Neural progenitor cell (in vitro differentiated cells): ENCODE measurements around the gene TGM2. TPM values are rescaled to one million over a fixed set of nuclear protein-coding genes. Genes with fewer than 3 reads are reported as not detected.

ENCODE experiments used
- DNase-seq: peaks from one replicate; pipeline ENCODE4 v3.0.0-alpha.2; 2016; ENCODE audit warnings: low spot score
- H2AFZ ChIP-seq: fragments of 200-600 bp; sonication (generic); replicated peaks from 2 replicates; pipeline ENCODE4 v1.6.1; 2016; ENCODE audit warnings: antibody characterized with exemption
- H3F3A ChIP-seq: fragments of 200-600 bp; sonication (generic); 2 replicates; pipeline ENCODE4 v1.6.1; 2016; ENCODE audit warnings: antibody characterized with exemption, low read depth
- H3K27ac ChIP-seq: fragments of 200-600 bp; sonication (generic); 2 replicates; pipeline ENCODE4 v1.5.1; 2016; ENCODE audit warnings: mild to moderate bottlenecking
- H3K27me3 ChIP-seq: fragments of 200-600 bp; sonication (generic); 2 replicates; pipeline ENCODE4 v1.6.1; 2016; ENCODE audit warnings: mild to moderate bottlenecking, moderate library complexity
- H3K36me3 ChIP-seq: fragments of 200-600 bp; sonication (generic); 2 replicates; pipeline ENCODE4 v1.5.1; 2016
- H3K4me1 ChIP-seq: fragments of 200-600 bp; sonication (generic); 2 replicates; pipeline ENCODE4 v1.6.1; 2016; ENCODE audit warnings: mixed run types
- H3K4me2 ChIP-seq: fragments of 200-600 bp; sonication (generic); 2 replicates; pipeline ENCODE4 v1.6.1; 2016
- H3K4me3 ChIP-seq: fragments of 200-600 bp; sonication (generic); 2 replicates; pipeline ENCODE4 v1.5.1; 2016
- H3K79me2 ChIP-seq: fragments of 200-600 bp; sonication (generic); 2 replicates; pipeline ENCODE4 v1.6.1; 2016; ENCODE audit warnings: low read depth
- H3K9ac ChIP-seq: fragments of 200-600 bp; sonication (generic); 2 replicates; pipeline ENCODE4 v1.6.1; 2016
- H3K9me3 ChIP-seq: fragments of 200-600 bp; sonication (generic); 2 replicates; pipeline ENCODE4 v1.5.1; 2016; ENCODE audit warnings: low read depth
- H4K20me1 ChIP-seq: fragments of 200-600 bp; sonication (generic); 2 replicates; pipeline ENCODE4 v1.6.1; 2016; ENCODE audit warnings: low read depth
- H3K27ac Mint-ChIP-seq: 3 replicates; pipeline ENCODE4 v1.8.0; 2021; ENCODE audit warnings: mixed read lengths
- H3K27me3 Mint-ChIP-seq: 2 replicates; pipeline ENCODE4 v1.8.0; 2022; ENCODE audit warnings: low read depth, mild to moderate bottlenecking, inconsistent platforms, moderate library complexity, mixed read lengths; ENCODE audit not compliant: insufficient read depth
- H3K36me3 Mint-ChIP-seq: 3 replicates; pipeline ENCODE4 v1.8.0; 2021; ENCODE audit warnings: mixed read lengths
- H3K4me1 Mint-ChIP-seq: 3 replicates; pipeline ENCODE4 v1.8.0; 2021; ENCODE audit warnings: mixed read lengths
- H3K4me3 Mint-ChIP-seq: 3 replicates; pipeline ENCODE4 v1.8.0; 2021; ENCODE audit warnings: mild to moderate bottlenecking, moderate library complexity, mixed read lengths
- H3K9me3 Mint-ChIP-seq: 3 replicates; pipeline ENCODE4 v1.8.0; 2020; ENCODE audit warnings: mixed read lengths
- EZH2 ChIP-seq: fragments of 200-600 bp; sonication (generic); IDR thresholded peaks from 2 replicates; pipeline ENCODE4 v1.6.1; 2017; ENCODE audit warnings: antibody characterized with exemption, mild to moderate bottlenecking, moderate library complexity
- EZH2phosphoT487 ChIP-seq: fragments of 200-600 bp; sonication (generic); IDR thresholded peaks from 2 replicates; pipeline ENCODE4 v1.6.1; 2017; ENCODE audit warnings: antibody characterized with exemption
- total RNA-seq: library from RNA; depleted of rRNA; stranded (reverse); fragments of >200 nt; gene quantifications from 2 replicates; pipeline ENCODE4 v1.2.3, GENCODE V29; 2015; ENCODE audit warnings: low replicate concordance
- TF ChIP-seq, protein P1 (sequence below): fragments of 200-600 bp; sonication (generic); IDR thresholded peaks from 2 replicates; pipeline ENCODE4 v1.5.1; 2017; ENCODE audit warnings: antibody characterized with exemption, mild to moderate bottlenecking

TGM2 gene
- total RNA-seq, 1 donor from 2014 or later, result 0.22 TPM

DNA sequence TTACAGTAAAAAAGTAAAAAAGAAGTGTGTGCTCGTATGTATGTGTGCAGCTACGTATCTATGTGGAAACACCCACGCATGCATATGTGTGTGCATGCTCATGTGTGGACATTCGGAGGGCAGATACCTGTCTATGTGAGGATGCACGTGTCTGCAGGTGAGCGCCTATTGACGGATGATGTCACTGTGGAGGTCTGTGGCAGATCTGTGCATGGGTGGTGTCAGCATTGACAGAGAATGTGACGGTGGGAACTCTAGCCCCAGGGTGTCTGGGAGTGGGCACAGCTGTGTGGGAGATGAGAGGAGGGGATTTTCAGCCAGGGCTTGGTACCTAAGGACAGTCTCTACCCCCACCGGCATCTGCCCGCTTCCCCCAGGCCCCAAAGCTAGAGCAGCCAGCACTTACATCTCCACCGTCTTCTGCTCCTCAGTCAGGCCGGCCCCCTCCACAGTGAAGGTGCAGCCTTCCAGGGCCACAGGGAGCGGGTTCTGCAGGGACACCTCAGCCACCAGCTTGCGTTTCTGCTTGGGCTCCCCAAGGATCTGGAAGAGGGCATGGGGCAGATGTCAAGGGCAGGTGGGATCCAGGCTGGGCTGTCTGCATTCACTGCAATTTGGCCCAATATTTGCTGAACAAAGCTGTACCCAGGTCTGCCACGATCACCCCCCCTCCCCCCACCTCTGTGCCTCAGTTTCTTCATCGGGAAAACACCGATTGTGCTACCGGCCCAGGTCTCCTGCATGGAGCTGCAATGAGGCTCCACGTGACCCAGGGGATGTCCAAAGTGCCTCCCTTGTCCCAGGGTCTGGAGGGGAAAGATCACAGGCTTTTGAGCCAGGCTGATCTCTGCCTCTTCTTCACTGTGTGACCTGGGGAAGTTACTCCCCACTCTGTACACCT is 34.1 kb downstream of the TGM2 start:
- H3K4me3 ChIP-seq, result no peak overlapping the region
- H3K27ac Mint-ChIP-seq, result peak overlapping the region; percentile 67
- H3K9me3 Mint-ChIP-seq, result no peaks in the 10 kb centered on the region
- TF ChIP-seq, protein P1, sequence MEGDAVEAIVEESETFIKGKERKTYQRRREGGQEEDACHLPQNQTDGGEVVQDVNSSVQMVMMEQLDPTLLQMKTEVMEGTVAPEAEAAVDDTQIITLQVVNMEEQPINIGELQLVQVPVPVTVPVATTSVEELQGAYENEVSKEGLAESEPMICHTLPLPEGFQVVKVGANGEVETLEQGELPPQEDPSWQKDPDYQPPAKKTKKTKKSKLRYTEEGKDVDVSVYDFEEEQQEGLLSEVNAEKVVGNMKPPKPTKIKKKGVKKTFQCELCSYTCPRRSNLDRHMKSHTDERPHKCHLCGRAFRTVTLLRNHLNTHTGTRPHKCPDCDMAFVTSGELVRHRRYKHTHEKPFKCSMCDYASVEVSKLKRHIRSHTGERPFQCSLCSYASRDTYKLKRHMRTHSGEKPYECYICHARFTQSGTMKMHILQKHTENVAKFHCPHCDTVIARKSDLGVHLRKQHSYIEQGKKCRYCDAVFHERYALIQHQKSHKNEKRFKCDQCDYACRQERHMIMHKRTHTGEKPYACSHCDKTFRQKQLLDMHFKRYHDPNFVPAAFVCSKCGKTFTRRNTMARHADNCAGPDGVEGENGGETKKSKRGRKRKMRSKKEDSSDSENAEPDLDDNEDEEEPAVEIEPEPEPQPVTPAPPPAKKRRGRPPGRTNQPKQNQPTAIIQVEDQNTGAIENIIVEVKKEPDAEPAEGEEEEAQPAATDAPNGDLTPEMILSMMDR, result no peak
- TF ChIP-seq EZH2phosphoT487 (no peak), EZH2 (no peak)
- H3K4me2 ChIP-seq, result no peak overlapping the region
- no peak overlapping the region for H3K4me3 Mint-ChIP-seq
- H3K4me1 Mint-ChIP-seq, result peaks cover 17% of the 10 kb centered on the region
- H3K4me1 ChIP-seq, result no peaks in the 10 kb centered on the region
- H3K9ac ChIP-seq, result no peak overlapping the region
- peaks cover 5% of the 10 kb centered on the region for H3K27me3 Mint-ChIP-seq
- H3K36me3 Mint-ChIP-seq, result no peaks in the 10 kb centered on the region
- no peaks in the 10 kb centered on the region for H3F3A ChIP-seq
- no peaks in the 10 kb centered on the region for H3K36me3 ChIP-seq
- no peaks in the 10 kb centered on the region for H3K27me3 ChIP-seq
- H4K20me1 ChIP-seq, result no peaks in the 10 kb centered on the region
- no peak overlapping the region for H3K27ac ChIP-seq
- H3K9me3 ChIP-seq, result no peaks in the 10 kb centered on the region
- no peak for DNase-seq
- no peak overlapping the region for H2AFZ ChIP-seq
- no peaks in the 10 kb centered on the region for H3K79me2 ChIP-seq

GRCh38 chr20:38129893-38130609 is 35.0 kb downstream of the TGM2 start:
- Histone ChIP-seq H3F3A (no peaks in the 10 kb centered on the region), H3K9me3 (no peaks in the 10 kb centered on the region), H3K27ac (no peak overlapping the region), H3K36me3 (no peaks in the 10 kb centered on the region), H3K4me3 (no peak overlapping the region), H2AFZ (no peak overlapping the region), H3K79me2 (no peaks in the 10 kb centered on the region), H3K4me1 (no peaks in the 10 kb centered on the region), H3K4me2 (no peak overlapping the region), H3K27me3 (no peaks in the 10 kb centered on the region), H3K9ac (no peak overlapping the region), H4K20me1 (no peaks in the 10 kb centered on the region)
- no peak overlapping the region for H3K4me3 Mint-ChIP-seq
- H3K36me3 Mint-ChIP-seq, result no peaks in the 10 kb centered on the region
- H3K27ac Mint-ChIP-seq, result peak overlapping the region; percentile 67
- DNase-seq, result no peak
- peaks cover 5% of the 10 kb centered on the region for H3K27me3 Mint-ChIP-seq
- peaks cover 17% of the 10 kb centered on the region for H3K4me1 Mint-ChIP-seq
- no peaks in the 10 kb centered on the region for H3K9me3 Mint-ChIP-seq
- TF ChIP-seq EZH2phosphoT487, result no peak
- no peak for TF ChIP-seq EZH2
- TF ChIP-seq, protein P1, result no peak

- no peak for DNase-seq
- H3K4me2 ChIP-seq, result no peak overlapping the region
- peaks cover 5% of the 10 kb centered on the region for H3F3A ChIP-seq
- H3K79me2 ChIP-seq, result no peaks in the 10 kb centered on the region
- H3K36me3 ChIP-seq, result no peaks in the 10 kb centered on the region
- TF ChIP-seq, protein P1, result no peak
- TF ChIP-seq EZH2 (no peak), EZH2phosphoT487 (no peak)
- Mint-ChIP-seq H3K27me3 (peaks cover 5% of the 10 kb centered on the region), H3K4me3 (no peak overlapping the region), H3K27ac (no peak overlapping the region), H3K4me1 (peaks cover 13% of the 10 kb centered on the region), H3K36me3 (no peaks in the 10 kb centered on the region), H3K9me3 (no peaks in the 10 kb centered on the region)
- H3K27me3 ChIP-seq, result no peaks in the 10 kb centered on the region
- no peak overlapping the region for H3K4me3 ChIP-seq
- H3K27ac ChIP-seq, result no peak overlapping the region
- H2AFZ ChIP-seq, result no peak overlapping the region
- H3K9ac ChIP-seq, result no peak overlapping the region
- H3K4me1 ChIP-seq, result no peaks in the 10 kb centered on the region
- no peaks in the 10 kb centered on the region for H4K20me1 ChIP-seq
- H3K9me3 ChIP-seq, result no peaks in the 10 kb centered on the region
These were observed 35.7 kb downstream of the TGM2 start for GRCh38 chr20:38129248-38129865.
